ENCODE measurements around the gene SON. TPM values are rescaled to one million over a fixed set of nuclear protein-coding genes. Genes with fewer than 3 reads are reported as not detected.

The SON gene
- polyA plus RNA-seq, 1 donor from 2014 or later: 123 TPM

- Histone ChIP-seq H3K27ac (ENCODE audit: low read length) (no peak overlapping the region), H3K36me3 (ENCODE audit: insufficient read depth, low read length) (no peaks in the 10 kb centered on the region), H3K4me2 (ENCODE audit: low read length) (no peak overlapping the region), H3F3A (ENCODE audit: insufficient read depth, low read length, poor library complexity, severe bottlenecking) (peaks cover 7% of the 10 kb centered on the region), H3K9me3 (ENCODE audit: low read length) (no peaks in the 10 kb centered on the region), H3K79me2 (replicated peaks; ENCODE audit: insufficient read depth, low read length) (peaks cover 9% of the 10 kb centered on the region), H3K4me3 (ENCODE audit: low read length) (no peak overlapping the region), H4K20me1 (ENCODE audit: insufficient read depth) (no peaks in the 10 kb centered on the region), H2AFZ (ENCODE audit: low read depth, low read length) (no peak overlapping the region), H3K27me3 (ENCODE audit: insufficient read depth, low read depth, low read length) (no peaks in the 10 kb centered on the region), H3K9me2 (ENCODE audit: insufficient read depth, low read length) (no peaks in the 10 kb centered on the region), H3K9ac (ENCODE audit: low read length) (no peak overlapping the region)
- TF ChIP-seq SMC3 (conservative IDR thresholded peaks at IDR 0.05; ENCODE audit: poor library complexity): no peak
- TF ChIP-seq RAD21 (conservative IDR thresholded peaks at IDR 0.05): no peak
- TF ChIP-seq MXI1 (conservative IDR thresholded peaks at IDR 0.05; ENCODE audit: poor library complexity, severe bottlenecking): no peak
Measured at GRCh38 chr21:33584455-33584854, 41.6 kb downstream of the SON start.

- TF ChIP-seq RAD21 (conservative IDR thresholded peaks at IDR 0.05) (no peak), EZH2 (IDR thresholded peaks at IDR 0.05; ENCODE audit: borderline replicate concordance, insufficient read depth, low read length, poor library complexity, severe bottlenecking) (no peak), POLR2AphosphoS5 (IDR thresholded peaks at IDR 0.05) (no peak), SMC3 (conservative IDR thresholded peaks at IDR 0.05; ENCODE audit: poor library complexity) (no peak), MXI1 (conservative IDR thresholded peaks at IDR 0.05; ENCODE audit: poor library complexity, severe bottlenecking) (no peak), TAF1 (IDR thresholded peaks at IDR 0.05; ENCODE audit: low read depth) (no peak), EP300 (conservative IDR thresholded peaks at IDR 0.05; ENCODE audit: poor library complexity, severe bottlenecking) (no peak)
- TF ChIP-seq, protein P1, sequence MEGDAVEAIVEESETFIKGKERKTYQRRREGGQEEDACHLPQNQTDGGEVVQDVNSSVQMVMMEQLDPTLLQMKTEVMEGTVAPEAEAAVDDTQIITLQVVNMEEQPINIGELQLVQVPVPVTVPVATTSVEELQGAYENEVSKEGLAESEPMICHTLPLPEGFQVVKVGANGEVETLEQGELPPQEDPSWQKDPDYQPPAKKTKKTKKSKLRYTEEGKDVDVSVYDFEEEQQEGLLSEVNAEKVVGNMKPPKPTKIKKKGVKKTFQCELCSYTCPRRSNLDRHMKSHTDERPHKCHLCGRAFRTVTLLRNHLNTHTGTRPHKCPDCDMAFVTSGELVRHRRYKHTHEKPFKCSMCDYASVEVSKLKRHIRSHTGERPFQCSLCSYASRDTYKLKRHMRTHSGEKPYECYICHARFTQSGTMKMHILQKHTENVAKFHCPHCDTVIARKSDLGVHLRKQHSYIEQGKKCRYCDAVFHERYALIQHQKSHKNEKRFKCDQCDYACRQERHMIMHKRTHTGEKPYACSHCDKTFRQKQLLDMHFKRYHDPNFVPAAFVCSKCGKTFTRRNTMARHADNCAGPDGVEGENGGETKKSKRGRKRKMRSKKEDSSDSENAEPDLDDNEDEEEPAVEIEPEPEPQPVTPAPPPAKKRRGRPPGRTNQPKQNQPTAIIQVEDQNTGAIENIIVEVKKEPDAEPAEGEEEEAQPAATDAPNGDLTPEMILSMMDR (IDR thresholded peaks at IDR 0.05; ENCODE audit: poor library complexity, severe bottlenecking): no peak
- TF ChIP-seq, protein P2, sequence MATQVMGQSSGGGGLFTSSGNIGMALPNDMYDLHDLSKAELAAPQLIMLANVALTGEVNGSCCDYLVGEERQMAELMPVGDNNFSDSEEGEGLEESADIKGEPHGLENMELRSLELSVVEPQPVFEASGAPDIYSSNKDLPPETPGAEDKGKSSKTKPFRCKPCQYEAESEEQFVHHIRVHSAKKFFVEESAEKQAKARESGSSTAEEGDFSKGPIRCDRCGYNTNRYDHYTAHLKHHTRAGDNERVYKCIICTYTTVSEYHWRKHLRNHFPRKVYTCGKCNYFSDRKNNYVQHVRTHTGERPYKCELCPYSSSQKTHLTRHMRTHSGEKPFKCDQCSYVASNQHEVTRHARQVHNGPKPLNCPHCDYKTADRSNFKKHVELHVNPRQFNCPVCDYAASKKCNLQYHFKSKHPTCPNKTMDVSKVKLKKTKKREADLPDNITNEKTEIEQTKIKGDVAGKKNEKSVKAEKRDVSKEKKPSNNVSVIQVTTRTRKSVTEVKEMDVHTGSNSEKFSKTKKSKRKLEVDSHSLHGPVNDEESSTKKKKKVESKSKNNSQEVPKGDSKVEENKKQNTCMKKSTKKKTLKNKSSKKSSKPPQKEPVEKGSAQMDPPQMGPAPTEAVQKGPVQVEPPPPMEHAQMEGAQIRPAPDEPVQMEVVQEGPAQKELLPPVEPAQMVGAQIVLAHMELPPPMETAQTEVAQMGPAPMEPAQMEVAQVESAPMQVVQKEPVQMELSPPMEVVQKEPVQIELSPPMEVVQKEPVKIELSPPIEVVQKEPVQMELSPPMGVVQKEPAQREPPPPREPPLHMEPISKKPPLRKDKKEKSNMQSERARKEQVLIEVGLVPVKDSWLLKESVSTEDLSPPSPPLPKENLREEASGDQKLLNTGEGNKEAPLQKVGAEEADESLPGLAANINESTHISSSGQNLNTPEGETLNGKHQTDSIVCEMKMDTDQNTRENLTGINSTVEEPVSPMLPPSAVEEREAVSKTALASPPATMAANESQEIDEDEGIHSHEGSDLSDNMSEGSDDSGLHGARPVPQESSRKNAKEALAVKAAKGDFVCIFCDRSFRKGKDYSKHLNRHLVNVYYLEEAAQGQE (IDR thresholded peaks at IDR 0.05; ENCODE audit: borderline replicate concordance): no peak
- H3K9me2 ChIP-seq (ENCODE audit: insufficient read depth, low read length): no peaks in the 10 kb centered on the region
- peak overlapping the region; percentile 88 for H3K4me3 ChIP-seq (ENCODE audit: low read length)
- no peaks in the 10 kb centered on the region for H3K9me3 ChIP-seq (ENCODE audit: low read length)
- no peak overlapping the region for H3K4me2 ChIP-seq (ENCODE audit: low read length)
- peaks cover 9% of the 10 kb centered on the region for H3K79me2 ChIP-seq (replicated peaks; ENCODE audit: insufficient read depth, low read length)
- H3K27ac ChIP-seq (ENCODE audit: low read length): no peak overlapping the region
- no peak overlapping the region for H2AFZ ChIP-seq (ENCODE audit: low read depth, low read length)
- H3K9ac ChIP-seq (ENCODE audit: low read length): no peak overlapping the region
- no peaks in the 10 kb centered on the region for H3K36me3 ChIP-seq (ENCODE audit: insufficient read depth, low read length)
- H3K27me3 ChIP-seq (ENCODE audit: insufficient read depth, low read depth, low read length): no peaks in the 10 kb centered on the region
- no peaks in the 10 kb centered on the region for H4K20me1 ChIP-seq (ENCODE audit: insufficient read depth)
- peaks cover 9% of the 10 kb centered on the region for H3F3A ChIP-seq (ENCODE audit: insufficient read depth, low read length, poor library complexity, severe bottlenecking)
Measured at GRCh38 chr21:33586927-33587326, 44.1 kb downstream of the SON start.

All from neural cell (in vitro differentiated cells).